CD1c-positive myeloid dendritic cell (primary cell): ENCODE measurements around the gene CFAP299.

Experiments used
- DNase-seq: peaks from one replicate; pipeline ENCODE4 v3.0.0-alpha.2; 2016; ENCODE audit errors: extremely low spot score

CFAP299 gene

DNA sequence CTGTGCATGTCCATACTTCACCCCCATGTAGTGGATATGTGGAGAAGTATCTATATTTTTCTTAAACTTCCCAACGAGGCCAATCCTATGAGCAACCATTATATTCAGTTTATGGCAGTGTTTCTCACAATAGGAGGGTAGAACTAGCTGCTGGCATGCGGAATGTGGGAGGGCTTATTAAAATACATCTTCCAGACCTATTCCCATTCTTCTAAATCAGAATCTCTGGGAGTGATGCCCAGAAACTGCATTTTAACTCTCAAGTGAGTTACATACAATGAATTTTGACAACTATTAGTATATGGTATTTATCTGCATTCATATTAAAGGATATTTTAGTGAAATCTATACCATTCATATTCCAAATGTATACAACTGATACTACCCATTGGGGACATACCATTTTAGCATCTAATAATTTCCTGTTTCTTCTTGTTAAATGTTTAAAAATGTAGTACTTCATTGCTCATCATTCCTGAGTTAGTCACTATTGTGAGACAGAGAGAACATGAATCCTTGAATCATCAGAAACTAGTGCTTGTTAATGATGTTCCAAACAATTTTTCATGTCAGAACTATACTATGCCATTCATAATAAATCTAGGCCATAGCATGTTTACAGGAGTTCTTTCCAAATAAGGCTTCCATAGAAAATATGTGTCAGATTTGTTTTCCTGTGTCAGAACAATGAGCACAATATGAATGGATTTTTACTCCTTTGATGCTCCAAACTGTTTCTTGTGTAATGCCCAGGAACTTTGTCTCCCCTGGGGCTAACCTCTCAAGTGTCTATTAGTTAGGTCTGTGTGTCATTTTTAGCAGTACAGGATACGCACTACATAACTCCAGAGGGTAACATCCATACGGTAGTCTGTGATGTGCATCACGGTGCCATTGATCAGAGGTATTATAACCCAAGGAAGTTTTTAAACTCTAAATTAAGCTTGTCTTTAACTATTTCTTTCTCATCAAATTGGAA is 496.1 kb downstream of the CFAP299 start:
- DNase-seq: no peak

DNA sequence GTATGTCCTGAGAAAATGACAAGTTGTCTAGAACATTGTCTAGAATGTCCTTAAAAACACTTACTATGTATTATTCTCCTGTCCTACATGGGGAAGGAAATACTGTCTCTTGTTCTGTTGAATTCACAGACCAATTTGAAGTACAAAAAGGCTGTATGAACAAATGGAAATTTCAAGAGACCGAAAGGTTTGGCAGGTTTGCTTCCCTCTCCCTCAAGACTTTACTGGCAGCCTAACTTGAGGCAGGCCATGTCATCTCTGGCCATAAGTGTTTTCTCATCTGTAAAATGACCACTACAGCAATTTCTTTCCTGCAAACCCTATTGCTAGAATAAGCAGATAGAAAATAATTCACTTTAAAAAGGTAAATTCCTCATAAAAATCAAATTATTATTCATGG is 503.8 kb downstream of the CFAP299 start:
- no peak for DNase-seq

DNA sequence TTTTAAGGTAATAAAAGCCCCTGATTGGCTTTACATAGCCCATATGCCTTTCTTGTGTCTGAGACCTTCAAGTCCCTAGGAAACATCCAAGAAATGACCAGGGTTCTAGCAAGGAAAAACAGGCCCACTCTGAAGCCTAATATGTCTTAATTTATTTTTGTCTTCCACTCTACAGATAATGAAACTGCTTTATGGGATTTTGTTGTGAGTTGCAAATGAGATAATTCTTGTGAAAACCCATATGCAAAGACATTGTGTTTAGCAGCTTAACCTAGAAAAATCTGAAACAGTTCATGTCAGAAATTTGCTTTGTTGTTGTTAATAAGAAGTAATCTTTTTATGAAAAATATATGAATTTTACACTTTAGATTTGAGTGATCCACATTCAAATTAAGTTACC is 504.3 kb downstream of the CFAP299 start:
- no peak for DNase-seq

DNA sequence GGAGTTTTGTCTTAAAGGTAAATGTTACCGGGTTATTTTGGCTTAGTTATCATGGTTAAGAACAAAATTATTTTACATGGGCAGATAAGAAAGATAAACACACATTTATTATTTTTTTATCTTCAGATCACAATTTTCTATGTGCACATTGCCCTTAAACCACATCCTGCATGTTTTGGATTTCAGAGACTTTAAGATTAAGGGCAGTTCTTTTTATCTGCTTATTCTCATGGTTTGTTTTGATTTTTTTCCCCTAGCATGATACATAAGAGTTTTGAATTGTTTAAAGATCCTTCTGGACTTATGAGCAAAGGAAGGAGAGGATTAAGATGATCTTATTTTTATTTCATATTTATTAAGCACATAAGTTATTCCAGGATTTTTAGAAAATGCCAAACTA is 504.9 kb downstream of the CFAP299 start:
- no peak for DNase-seq

DNA sequence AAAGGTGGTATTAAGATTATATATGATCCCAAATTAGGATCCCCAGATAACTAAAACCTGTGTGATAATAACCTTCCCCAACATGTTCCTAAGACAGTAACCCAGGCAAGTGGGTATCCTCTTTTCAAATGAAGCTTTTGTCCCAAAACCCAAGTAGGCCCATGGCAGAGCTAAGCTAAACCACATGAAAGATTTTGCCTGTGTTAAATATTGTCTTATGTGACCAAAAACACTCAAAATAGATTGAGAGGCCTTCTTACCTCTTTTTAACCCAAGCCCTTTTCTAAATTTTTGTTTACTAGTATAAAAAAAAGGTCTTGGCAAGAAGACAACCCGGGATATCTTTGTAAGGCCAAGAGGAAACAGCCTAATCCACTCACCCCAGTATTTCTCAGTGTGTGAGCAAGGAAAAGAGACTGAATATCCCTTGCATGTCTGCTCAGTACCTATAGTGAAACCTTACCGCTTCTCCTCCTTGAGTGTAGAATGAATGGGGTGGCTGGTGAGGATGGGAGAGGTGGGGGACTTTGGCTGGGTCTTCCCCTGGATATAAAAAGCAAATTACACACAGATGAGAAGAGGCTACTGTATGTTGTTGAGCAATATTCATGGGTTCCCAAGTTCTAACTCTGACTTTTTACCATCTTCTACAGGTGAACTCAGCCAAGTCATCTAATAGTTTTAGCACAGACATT is 506.2 kb downstream of the CFAP299 start:
- DNase-seq: no peak

DNA sequence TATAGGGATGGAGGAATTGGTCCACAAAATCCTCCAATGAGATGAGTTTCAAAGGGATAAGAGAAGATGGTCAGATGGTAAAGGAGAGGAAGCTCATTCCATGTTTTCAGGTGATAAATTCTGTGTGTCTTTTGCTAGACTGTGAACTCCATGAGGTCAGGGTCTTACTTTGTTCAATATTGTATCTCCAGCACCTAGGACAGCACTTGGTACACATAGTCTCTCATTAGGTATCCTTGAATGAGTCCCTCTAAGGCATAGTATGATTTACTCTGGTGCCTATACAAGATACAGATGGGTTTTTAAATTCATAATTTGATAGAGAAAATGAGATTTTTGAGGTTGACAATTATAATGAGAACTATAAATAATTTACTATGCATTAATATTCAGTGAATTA is 510.7 kb downstream of the CFAP299 start:
- DNase-seq: no peak

DNA sequence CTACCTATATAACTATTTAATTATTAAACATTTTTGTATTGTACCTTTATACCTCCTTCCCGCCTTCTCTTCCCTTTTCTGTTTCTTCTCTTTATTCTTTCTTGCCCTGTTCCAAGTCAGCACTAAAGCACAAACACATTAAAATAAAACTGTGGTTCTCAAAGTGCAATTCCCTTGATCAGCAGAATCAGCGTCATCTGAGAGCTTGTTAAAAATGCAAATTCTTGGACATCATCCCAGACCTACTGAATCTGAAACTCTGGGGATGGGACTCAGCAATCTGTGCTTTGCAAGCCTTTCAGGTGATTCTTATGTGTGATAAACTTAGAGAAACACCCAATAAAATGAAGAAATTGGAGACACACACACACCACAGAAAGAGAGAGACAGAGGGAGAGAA is 516.5 kb downstream of the CFAP299 start:
- DNase-seq: no peak

DNA sequence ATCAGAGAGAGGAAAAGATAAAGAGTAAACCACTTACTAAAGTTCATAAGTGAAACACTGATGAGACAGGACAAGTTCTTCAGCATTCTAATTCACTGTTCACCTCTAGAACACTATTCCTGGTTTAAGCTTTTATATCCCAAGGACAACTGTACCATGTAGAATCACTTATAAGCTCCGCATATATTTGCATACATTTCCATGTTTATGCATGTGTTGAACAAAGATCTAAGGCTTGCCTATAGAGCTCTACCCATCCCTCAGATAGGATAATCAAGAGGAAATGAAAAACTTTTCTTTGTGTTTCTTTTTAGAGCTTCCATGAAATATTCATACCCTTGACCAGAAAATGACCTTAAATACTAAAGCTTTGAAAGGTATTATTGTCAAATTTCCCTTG is 538.0 kb downstream of the CFAP299 start:
- no peak for DNase-seq

DNA sequence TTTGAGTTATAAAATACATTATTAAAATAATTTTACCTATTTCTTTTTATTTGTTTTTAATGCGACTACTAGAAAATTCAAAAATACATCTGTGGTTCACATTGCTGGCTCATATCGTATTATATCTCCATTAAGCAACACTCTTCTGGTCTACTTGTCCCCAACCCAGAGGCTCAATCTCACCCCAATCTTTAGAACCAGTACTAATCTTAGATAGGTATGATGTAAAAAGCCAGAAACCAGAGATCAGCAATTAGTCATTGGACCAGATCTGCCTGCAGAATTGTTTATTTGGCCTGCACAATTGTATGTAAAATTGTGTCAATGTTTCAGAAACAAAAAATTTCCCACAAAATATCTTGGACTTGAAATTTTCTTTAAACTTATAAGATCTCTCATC is 539.4 kb downstream of the CFAP299 start:
- no peak for DNase-seq

DNA sequence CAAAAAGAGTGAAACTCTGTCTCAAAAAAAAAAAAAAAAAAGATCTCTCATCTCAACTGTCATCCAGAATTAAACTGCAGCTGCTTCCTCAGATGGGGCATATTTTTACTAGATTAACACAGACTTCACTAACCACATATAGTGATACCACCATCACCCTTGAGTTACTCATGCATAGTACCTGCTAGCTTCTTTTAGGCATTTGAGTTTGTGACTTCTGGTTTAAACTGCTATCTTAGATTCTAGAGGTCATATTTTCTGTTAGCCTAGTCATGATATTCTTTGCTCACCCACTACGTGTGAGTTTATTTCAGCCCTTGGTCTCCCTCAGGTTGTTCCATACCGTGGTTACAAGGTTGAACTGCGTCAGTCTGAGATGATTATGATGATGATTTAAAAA is 540.1 kb downstream of the CFAP299 start:
- no peak for DNase-seq

DNA sequence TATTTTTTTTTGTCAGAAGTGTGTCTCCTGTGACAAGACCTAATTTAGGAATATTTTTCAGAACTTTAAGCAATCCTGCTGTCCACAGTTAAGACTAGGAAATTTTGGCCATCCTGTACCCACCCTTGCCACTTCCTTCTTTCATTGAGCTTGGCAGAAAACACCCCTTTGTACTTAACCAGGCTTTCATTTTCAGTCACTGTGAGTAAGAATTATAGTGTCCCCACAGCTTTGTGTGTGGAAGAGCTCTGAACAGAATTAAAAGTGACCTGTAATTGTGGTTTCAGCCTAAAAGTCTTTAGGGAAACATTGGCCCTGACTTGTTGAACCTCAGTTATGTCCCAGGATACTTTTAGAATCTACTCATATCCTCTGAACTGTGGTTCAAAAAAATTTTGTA is 541.3 kb downstream of the CFAP299 start:
- DNase-seq: no peak

DNA sequence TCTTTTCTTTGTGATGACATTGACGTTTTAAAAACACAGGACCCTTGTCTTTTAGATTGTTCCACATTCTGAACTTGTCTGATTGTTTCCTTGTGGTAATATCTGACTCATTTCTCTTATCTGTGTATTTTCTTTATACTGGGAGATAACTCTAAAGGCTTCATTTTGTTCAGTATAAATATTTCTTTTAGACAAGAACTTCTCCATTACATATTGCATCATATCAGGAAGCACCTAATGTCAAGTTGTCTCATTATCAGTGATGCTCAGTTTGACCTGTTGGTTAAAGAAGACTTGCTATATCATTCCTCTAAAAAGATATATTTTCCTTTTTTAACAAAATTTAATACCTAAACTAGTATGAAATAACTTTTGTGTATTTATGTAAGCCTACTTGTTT is 542.7 kb downstream of the CFAP299 start:
- no peak for DNase-seq

DNA sequence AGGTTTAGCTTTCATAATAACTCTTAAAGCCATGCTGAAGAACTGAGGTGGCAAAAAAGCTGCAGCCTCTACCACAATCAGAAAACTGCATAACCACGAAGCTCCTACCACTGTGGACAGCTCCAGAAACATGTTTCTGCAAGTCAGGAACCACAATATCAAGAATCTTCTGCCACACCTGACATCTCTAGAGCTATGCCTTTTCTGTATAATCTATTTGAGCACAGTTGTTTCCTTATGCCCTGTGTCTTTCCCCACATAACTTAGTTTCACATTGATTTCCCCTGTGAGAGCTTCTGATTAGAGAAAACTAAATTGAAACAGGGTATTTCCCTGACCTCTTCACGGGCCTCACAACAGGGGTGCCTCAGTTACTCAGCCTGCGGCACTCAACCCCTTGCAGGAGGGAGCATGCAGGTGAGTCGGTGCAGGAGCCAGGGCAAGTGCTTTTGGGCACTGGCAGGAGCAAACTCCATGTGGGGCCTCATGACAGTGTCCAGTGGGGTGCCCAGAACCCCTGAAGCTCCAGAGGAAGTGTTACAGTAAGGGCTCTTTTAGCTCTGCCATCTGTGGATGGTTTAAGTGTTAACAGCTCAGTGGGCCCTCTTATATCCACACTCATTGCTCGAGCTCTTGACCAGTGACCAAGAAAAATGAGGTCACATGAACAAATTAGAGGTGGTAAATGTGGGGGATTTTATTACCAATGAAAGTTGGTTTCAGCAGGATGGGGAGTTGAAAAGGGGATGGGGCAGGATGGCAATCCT is 562.2 kb downstream of the CFAP299 start:
- DNase-seq: no peak

DNA sequence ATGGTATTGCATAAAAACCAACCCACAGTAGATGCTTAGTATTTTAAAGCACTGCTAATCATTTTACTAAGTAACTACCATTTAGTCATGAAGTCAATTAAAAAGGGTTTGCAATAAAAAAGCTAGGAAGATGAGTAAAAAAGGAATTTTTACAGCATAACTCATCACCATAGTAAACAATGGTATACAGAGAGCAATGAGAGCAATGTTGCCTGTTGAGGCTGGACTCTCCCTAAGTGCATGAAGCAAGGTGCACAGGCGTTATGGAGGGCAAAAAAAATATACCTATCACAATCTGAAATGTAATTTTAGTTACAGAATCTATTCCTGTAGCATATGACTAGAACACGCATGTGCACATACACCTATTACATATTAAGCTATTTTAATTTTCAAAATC is 565.4 kb downstream of the CFAP299 start:
- no peak for DNase-seq

DNA sequence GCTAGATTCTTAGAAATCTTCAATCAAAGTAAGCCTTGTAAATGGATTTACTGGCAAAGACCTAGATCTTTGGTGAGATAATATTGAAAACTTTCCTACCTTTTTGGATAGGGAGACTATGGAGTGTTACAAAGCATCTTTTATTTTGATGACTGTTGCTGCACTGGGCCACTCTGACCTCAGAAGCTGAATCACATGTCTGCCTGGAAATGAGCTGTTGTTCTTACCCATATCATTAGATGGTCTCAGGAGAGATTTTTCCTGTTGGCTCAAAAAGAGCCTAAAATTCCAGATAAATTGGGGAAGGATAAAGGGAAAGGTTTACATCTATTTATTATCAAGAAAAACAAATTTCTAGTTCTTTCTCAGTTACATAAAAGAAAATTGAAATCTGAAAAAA is 567.5 kb downstream of the CFAP299 start:
- DNase-seq: no peak

DNA sequence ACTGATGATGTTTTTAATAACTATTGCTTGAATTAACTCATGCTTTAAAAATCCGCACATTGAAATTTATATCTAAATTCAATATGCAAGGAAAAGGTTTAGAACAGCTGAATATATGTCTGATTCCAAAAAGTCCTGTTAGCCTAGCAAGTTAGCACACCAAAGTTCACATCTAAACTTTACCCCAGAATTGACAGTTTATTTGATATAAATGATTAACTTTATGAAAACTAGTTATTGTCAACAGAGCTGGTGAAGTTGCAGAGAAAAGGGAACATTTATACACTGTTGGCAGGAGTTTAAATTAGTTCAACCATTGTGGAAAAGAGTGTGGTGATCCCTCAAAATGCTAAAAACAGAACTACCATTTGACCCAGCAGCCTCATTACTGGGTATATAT is 574.4 kb downstream of the CFAP299 start:
- DNase-seq: no peak

DNA sequence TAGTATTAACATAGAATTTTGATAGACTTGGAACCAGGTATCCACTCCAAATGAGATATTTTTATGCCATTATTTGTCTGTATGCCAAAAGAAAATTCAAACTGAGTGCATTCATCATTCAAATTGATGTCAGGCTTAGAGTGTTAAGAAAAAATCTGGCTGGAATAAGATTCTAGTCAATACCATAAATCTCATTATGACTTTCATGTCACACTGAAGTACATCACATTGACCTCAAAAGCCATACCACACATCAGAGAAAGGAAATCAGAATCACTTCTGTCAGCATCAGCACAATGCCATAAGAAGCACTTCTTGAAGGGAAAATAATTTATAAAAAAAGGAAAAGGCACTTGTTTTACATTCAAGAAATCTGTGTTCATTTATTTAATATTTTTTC is 575.9 kb downstream of the CFAP299 start:
- no peak for DNase-seq

DNA sequence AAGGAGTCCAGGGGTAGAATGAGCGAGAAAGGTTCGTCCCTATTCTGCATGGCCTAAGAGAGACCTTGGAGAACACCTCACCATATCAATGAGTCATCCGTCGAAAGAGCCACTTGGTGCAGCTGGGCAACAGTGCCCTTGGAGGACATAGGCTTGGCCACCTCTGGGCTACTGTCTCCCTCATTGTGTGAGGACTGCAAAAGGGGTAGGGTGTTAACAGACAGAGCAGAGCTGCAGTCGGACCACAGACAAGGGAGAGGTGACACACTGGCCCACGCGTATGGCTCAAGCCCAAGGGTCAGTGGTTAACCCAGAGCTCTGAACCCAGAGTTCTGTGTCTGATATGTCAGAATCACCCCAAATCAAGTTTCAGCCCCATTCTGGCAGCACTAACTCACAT is 576.8 kb downstream of the CFAP299 start:
- DNase-seq: no peak

DNA sequence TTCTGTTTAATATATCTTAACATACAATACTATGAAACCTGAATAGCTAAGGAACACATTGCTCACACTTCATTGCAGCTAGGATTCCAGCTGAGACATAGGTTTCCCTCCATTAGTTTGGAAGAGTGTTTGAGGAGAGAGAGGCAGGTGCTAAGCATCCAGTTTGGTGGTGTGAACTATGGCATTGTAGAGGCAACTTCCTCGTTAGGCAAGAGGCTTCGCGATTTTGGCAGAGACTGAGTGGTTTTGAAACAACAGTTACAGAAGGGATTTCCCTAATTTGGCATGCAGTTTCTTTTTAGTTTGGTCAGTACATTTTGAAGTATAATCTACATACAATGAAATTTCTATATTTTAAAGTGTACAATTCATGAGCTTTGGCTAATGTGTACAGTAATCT is 577.9 kb downstream of the CFAP299 start:
- no peak for DNase-seq

DNA sequence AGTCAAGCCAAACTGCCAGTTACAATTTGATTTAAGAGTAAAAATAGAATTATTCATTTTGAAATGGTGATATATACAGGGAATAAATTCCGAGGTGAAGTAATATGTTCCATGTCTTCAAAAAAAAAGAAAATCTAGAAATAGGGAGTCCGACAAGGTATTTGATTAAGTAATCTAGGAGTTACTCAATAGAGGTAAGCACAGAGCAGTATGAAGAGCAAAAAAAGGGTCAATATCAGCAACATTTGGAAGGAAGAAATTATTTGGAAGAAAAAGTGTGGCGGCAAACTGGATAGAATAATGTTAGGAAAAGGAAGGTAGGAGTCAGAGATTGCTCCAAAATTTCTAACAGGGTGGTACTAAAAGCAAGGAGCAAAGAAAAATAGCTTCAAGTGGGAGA is 581.2 kb downstream of the CFAP299 start:
- DNase-seq: no peak

DNA sequence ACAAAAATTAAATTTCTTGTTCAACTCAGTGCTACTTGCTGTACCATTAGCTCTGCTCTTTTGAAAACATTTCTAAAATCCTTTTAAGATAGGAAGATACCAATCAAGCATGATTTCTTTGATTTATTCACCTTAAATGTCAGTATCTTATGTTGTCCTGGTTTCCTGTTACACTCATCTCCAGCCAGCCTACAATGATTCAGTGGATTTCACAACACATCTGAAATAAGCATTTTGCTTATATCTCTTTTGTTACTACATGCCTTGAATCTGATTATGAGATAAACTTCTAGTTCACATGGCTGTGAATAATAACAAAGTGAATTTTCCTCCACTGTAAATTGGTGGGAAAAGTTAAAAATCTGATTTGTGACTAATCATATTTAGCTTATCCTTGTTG is 582.5 kb downstream of the CFAP299 start:
- no peak for DNase-seq

DNA sequence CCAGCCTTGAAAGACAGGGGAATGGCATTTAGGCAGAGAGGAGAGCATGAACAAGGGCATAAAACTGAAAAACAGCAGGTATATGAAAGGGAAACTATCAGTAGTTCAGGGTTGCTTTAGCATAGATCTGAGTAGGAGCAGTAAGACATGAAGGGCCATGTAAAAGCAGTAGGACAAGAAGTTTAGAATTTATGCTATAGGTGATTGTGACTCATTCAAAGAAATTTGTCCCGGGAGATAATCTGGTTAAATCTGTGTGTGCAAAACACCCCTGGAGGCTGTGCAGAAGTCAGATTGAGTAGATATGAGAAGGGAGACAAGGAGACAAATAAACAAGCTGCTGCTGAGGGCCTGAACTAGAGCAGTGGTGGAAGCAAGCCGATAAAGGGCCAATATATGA is 585.9 kb downstream of the CFAP299 start:
- DNase-seq: no peak

DNA sequence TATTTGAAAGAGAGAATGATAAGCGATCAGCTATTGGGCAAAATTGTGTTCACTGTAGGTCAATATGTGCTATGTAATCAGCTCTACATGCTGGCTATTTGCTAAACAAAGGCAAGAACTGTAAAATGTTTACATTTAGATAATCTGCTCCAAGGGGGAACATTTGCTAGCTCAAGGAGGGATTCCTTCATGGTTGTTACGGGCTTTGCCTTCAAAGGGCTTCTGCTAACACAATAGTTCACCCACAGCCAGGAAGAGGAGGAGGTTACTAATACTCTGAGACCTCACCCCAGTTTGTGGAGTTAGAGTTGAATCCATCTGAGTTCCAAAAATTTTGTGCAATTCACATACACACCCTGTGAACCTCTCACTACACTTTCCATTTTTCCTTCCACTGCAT is 587.4 kb downstream of the CFAP299 start:
- DNase-seq: no peak
